Fibroblast of lung (primary cell): Measurements from ENCODE around the gene CDC23. TPM values are rescaled to one million over a fixed set of nuclear protein-coding genes. Genes with fewer than 3 reads are reported as not detected.
A peak's percentile ranks its signal among the peaks of the same experiment; 100 is the strongest.

Experiments
- DNase-seq, 2 donors: peaks; one replicate each; pipeline versions ENCODE4 v3.0.0 to v3.0.0-alpha.2; 2010; ENCODE audit warnings: low read depth in 2 of 2
- H2AFZ ChIP-seq: 2 replicates; pipeline ENCODE4 v1.5.1; 2012; ENCODE audit warnings: low read length, control low read depth, inconsistent platforms
- H3K27ac ChIP-seq: 2 replicates; pipeline ENCODE4 v1.5.1; 2011; ENCODE audit warnings: low read length, control low read depth; ENCODE audit not compliant: insufficient read depth
- H3K27me3 ChIP-seq: 2 replicates; pipeline ENCODE4 v1.5.1; 2011; ENCODE audit warnings: mild to moderate bottlenecking, low read length; ENCODE audit not compliant: control insufficient read depth, insufficient read depth
- H3K36me3 ChIP-seq: 2 replicates; pipeline ENCODE4 v1.5.1; 2011; ENCODE audit warnings: low read length; ENCODE audit not compliant: control insufficient read depth, insufficient read depth
- H3K4me1 ChIP-seq: 2 replicates; pipeline ENCODE4 v1.5.1; 2011; ENCODE audit warnings: low read length; ENCODE audit not compliant: control insufficient read depth, insufficient read depth; ENCODE audit errors: extremely low read depth
- H3K4me2 ChIP-seq: 2 replicates; pipeline ENCODE4 v1.5.1; 2011; ENCODE audit warnings: low read length, control low read depth; ENCODE audit not compliant: insufficient read depth; ENCODE audit errors: extremely low read depth
- H3K4me3 ChIP-seq, 4 experiments: fragments of 200-600 bp in 1 of 4; sonication (generic) in 1 of 4; replicated peaks in 1 of 4; 2 replicates each; pipeline ENCODE4 v1.5.1; 2011 to 2016; ENCODE audit warnings: low read length in 4 of 4, low read depth in 3 of 4, mild to moderate bottlenecking in 3 of 4, control low read depth in 2 of 4, inconsistent platforms in 1 of 4, mixed read lengths in 1 of 4; ENCODE audit not compliant: insufficient read depth in 1 of 4; ENCODE audit errors: control extremely low read depth in 1 of 4
- H3K79me2 ChIP-seq: 2 replicates; pipeline ENCODE4 v1.5.1; 2012; ENCODE audit warnings: mild to moderate bottlenecking, low read length, inconsistent platforms; ENCODE audit not compliant: control insufficient read depth, insufficient read depth
- H3K9ac ChIP-seq: 2 replicates; pipeline ENCODE4 v1.5.1; 2011; ENCODE audit warnings: mild to moderate bottlenecking, low read length, control low read depth; ENCODE audit not compliant: insufficient read depth
- H3K9me3 ChIP-seq: 2 replicates; pipeline ENCODE4 v1.5.1; 2012; ENCODE audit warnings: low read depth, low read length; ENCODE audit not compliant: control insufficient read depth, insufficient read depth
- H4K20me1 ChIP-seq: 2 replicates; pipeline ENCODE4 v1.5.1; 2011; ENCODE audit warnings: low read length; ENCODE audit not compliant: control insufficient read depth, insufficient read depth; ENCODE audit errors: extremely low read depth
- CTCF ChIP-seq, 2 donors: IDR thresholded peaks in 1 of 2; conservative IDR thresholded peaks in 1 of 2; 1 replicate in 1 of 2; 2 replicates in 1 of 2; pipeline ENCODE4 v1.5.1; 2011 to 2012; ENCODE audit warnings: low read length in 2 of 2, control low read depth in 1 of 2, inconsistent platforms in 1 of 2, low read depth in 1 of 2, mild to moderate bottlenecking in 1 of 2
- EZH2 ChIP-seq: IDR thresholded peaks from 2 replicates; pipeline ENCODE4 v1.5.1; 2012; ENCODE audit warnings: low read length, control low read depth, mild to moderate bottlenecking; ENCODE audit errors: missing control alignments
- polyA plus RNA-seq, 2 donors: library from polyadenylated mRNA; depleted of rRNA in 1 of 2; stranded (reverse) in 1 of 2; unstranded in 1 of 2; fragments of >200 nt; gene quantifications; 2 replicates each; pipeline ENCODE4 v1.2.1, GENCODE V29; 2011 to 2012; ENCODE audit warnings: missing spikeins in 1 of 2
- total RNA-seq: library from RNA; depleted of rRNA; stranded (reverse); fragments of >200 nt; gene quantifications from 2 replicates; pipeline ENCODE4 v1.2.1, GENCODE V29; 2014

CDC23 gene
- total and polyA plus RNA-seq, 2 donors (not counting 1 experiment from before 2014, with no cell fraction given) = 26.8 to 31.8 TPM

- Histone ChIP-seq H3K9ac (no peak within 1 kb of the TSS), H3K36me3 (no peaks in the 10 kb centered on the region), H3K27me3 (no peaks in the 10 kb centered on the region), H4K20me1 (no peaks in the 10 kb centered on the region), H3K4me2 (peak within 1 kb of the TSS; percentile 80), H3K4me3 (peak within 1 kb of the TSS; percentile 43 to 82 (median 61)), H3K9me3 (no peaks in the 10 kb centered on the region), H3K4me1 (no peaks in the 10 kb centered on the region), H3K79me2 (no peaks in the 10 kb centered on the region), H3K27ac (no peak within 1 kb of the TSS), H2AFZ (peak within 1 kb of the TSS; percentile 83)
- peak; percentile 79 to 80 for DNase-seq
- TF ChIP-seq CTCF (conservative IDR thresholded peaks at IDR 0.05 in 1 of 2, IDR thresholded peaks at IDR 0.05 in 1 of 2; ENCODE audit: low read depth in 1 of 2, low read length in 2 of 2) (no peak), EZH2 (no peak)
Observed at GRCh38 chr5:138138949-138139780, 74.0 kb downstream of the CDC23 start, which contains the start of gene NME5. Gene NME5, minus strand, starts transcription at chr5:138139428. Its CDS starts 648 bp downstream, at chr5:138138780.

Other genes with a start within 250 kb of the CDC23 start
- gene FAM13B, start 180.2 kb downstream of the CDC23 start, total RNA-seq = 19.8 and 25.1 TPM in 2 replicates
- gene FAM13B, start 180.2 kb downstream of the CDC23 start, polyA plus RNA-seq = 19.2 and 20.7 TPM in 2 replicates
- gene WNT8A, start 129.3 kb downstream of the CDC23 start, total RNA-seq = not detected in 2 replicates
- not detected in 2 replicates for gene WNT8A, start 129.3 kb downstream of the CDC23 start, polyA plus RNA-seq
- gene NME5, start 73.9 kb downstream of the CDC23 start, total RNA-seq = 2.5 and 3.3 TPM in 2 replicates
- gene NME5, start 73.9 kb downstream of the CDC23 start, polyA plus RNA-seq = 1.2 and 1.8 TPM in 2 replicates
- 38.5 and 47.4 TPM in 2 replicates for gene BRD8, start 34.7 kb downstream of the CDC23 start, total RNA-seq
- 52.1 and 62.2 TPM in 2 replicates for gene BRD8, start 34.7 kb downstream of the CDC23 start, polyA plus RNA-seq
- gene KIF20A, start 34.2 kb downstream of the CDC23 start, total RNA-seq = 1.8 and 23.8 TPM in 2 replicates
- 17.4 and 68.7 TPM in 2 replicates for gene KIF20A, start 34.2 kb downstream of the CDC23 start, polyA plus RNA-seq
- gene GFRA3, start 61.3 kb upstream of the CDC23 start, total RNA-seq = not detected in 2 replicates
- gene GFRA3, start 61.3 kb upstream of the CDC23 start, polyA plus RNA-seq = not detected in 2 replicates
- gene CDC25C, start 118.5 kb upstream of the CDC23 start, total RNA-seq = 0.26 and 3.0 TPM in 2 replicates
- 2.4 and 9.9 TPM in 2 replicates for gene CDC25C, start 118.5 kb upstream of the CDC23 start, polyA plus RNA-seq
- 36.0 and 44.9 TPM in 2 replicates for gene FAM53C, start 124.9 kb upstream of the CDC23 start, total RNA-seq
- gene FAM53C, start 124.9 kb upstream of the CDC23 start, polyA plus RNA-seq = 30.3 and 33.8 TPM in 2 replicates
- gene KDM3B, start 139.4 kb upstream of the CDC23 start, total RNA-seq = 39.8 and 49.4 TPM in 2 replicates
- gene KDM3B, start 139.4 kb upstream of the CDC23 start, polyA plus RNA-seq = 23.6 and 25.7 TPM in 2 replicates
- gene REEP2, start 225.7 kb upstream of the CDC23 start, total RNA-seq = 5.9 and 14.4 TPM in 2 replicates
- 6.1 and 17.7 TPM in 2 replicates for gene REEP2, start 225.7 kb upstream of the CDC23 start, polyA plus RNA-seq